ENCODE results near the gene USP7. TPM values are rescaled to one million over a fixed set of nuclear protein-coding genes. Genes with fewer than 3 reads are reported as not detected.
"Not testable (repeated sequence)": the region's sequence is repeated elsewhere in the genome, so short reads cannot be mapped to it uniquely, and the experiment has no call there.

The USP7 gene
- total RNA-seq, 1 experiment from 2014 or later: 20.3 TPM

DNA sequence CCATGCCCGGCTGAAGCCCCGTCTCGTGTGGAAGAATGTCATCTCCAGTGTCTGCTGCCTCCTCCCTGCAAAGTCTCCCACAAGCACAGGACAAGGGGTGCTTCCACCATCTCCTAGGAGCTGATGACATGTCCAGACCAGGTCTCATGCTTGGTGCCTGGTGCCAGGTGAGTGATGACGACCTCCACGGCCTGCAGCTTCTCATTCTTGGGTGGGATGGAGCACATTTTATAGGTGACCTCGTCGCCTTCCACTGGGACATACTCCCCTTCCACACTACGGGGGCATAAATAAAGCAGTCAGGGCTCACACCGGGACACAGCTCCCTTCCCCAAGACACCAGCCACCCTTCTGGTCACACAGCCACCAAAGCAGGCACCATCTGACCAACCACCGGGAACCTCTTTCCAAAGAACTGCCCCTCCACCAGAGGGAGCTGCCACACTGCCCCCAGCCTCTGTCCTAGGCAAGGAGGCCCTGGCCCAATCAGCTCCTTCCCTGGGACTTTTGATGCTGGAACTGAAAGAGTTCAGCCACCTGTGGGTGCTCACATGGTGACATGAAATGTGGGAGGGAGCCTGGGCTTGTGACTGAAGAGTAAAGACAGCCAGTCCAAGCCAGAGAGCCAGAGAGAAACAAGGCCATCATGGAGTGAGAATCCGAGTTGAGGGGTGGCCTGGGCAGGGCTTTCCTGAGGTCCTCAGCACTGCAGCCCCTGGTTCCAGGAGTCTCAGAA is 108.5 kb downstream of the USP7 start:
- no peak for DNase-seq (ENCODE audit: low spot score)
- in situ Hi-C loops (cut with HindIII; ENCODE audit: low sequenced_read_pairs): no loop called here

DNA sequence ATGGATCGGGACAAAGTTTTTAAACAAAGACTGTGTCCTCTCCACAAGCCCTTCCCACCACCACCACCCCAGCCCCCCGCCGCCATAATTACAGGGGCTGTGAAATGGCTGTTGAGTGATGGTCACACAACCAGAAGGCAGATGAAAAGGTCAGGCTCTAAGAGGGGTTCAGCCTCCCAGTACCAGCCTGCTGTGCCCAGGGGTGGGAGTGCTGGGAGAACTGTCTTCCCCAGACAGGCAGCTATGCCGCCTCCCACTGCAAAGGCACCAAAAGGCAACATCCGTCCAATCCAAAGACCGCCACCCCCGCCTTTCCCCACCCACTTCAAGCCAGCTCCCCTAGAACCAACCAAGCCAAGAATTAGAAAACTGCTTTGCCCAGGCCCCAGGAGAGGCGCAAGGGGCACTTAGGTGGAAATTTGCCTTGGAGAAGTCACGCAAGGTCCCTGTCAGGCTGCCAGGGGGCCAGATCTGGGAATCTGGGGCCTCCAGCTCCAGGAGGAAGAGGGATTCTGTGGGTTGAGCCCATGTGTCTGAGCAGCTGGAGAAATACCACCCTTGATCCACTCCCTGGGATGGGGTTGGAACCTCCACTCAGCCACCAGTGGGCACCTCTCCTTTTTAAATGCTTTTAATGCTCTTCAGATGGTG is 109.3 kb downstream of the USP7 start:
- no peak for DNase-seq (ENCODE audit: low spot score)
- in situ Hi-C loops (cut with HindIII; ENCODE audit: low sequenced_read_pairs): no loop called here

DNA sequence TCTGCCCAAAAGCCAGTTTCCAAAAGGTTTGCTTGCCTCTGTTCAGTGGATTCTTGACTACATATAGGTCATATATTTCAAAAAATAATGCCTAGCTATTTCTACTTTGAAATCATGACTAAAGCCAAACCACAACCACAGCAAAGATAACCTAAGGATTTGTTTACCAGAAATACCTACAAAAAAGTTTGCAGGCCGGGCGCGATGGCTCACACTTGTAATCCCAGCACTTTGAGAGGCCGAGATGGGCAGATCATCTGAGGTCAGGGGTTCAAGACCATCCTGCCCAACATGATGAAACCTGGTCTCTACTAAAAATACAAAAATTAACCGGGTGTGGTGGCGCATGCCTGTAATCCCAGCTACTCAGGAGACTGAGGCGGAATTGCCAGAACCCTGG is 110.1 kb downstream of the USP7 start:
- no peak for DNase-seq (ENCODE audit: low spot score)
- in situ Hi-C loops (cut with HindIII; ENCODE audit: low sequenced_read_pairs): no loop called here

GRCh38 chr16:8853150-8853549 is 110.6 kb downstream of the USP7 start:
- in situ Hi-C loops (cut with HindIII; ENCODE audit: low sequenced_read_pairs): no loop called here
- no peak for DNase-seq (ENCODE audit: low spot score)

DNA sequence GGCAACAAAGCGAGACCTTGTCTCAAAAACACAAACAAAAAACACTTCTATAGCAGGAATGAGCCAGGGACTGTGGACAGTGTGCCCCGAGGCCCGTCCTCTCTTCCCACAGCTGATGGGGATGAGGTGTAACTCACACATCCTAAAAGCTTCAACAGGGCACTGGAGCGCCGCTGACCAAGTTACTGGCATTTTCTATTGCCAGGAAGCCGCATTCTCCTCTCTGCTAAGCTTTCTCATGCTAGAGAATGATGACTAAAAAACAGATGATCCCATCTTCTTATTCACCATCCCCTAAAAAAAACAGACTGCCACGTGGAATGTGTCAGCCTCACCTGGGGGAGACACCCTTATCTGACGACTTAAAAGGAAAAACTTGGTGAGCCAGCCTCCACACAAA is 111.2 kb downstream of the USP7 start:
- in situ Hi-C loops (cut with HindIII; ENCODE audit: low sequenced_read_pairs): no loop called here
- DNase-seq (ENCODE audit: low spot score): no peak

GRCh38 chr16:8851761-8852403 is 111.8 kb downstream of the USP7 start:
- in situ Hi-C loops (cut with HindIII; ENCODE audit: low sequenced_read_pairs): no loop called here
- no peak for DNase-seq (ENCODE audit: low spot score)

GRCh38 chr16:8850279-8850885 is 113.3 kb downstream of the USP7 start:
- DNase-seq (ENCODE audit: low spot score): no peak
- in situ Hi-C loops (cut with HindIII; ENCODE audit: low sequenced_read_pairs): no loop called here

DNA sequence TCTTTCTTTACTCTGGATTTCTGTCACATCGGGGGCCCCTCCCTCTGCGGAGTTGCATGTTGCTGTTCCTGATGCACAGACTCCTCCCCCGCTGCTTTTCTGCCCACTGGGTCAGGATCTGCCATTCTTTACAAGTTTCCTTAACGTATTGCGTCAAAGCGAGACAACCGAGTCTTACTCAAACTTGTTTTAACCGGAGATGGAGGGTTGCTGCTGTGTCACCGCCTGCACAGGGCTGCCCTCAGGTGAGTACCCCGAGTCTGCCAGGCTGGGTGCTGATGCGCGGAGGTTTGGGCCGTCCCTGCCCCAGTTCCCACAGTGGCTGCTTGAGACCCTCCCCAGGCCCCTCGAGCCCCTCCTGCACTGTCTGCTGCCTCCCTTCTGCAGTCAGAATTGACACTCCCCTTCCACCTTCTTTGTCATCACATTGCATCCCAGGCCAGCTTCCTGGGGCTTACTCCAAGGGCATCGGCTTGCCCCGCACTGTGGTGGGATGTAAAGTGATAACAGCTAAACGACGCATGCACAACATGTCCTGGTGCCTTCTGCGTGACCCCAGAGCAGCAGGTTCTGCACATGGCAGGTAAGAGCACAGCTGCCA is 114.2 kb downstream of the USP7 start:
- no peak for DNase-seq (ENCODE audit: low spot score)
- in situ Hi-C loops (cut with HindIII; ENCODE audit: low sequenced_read_pairs): no loop called here

- DNase-seq (ENCODE audit: low spot score): no peak
- in situ Hi-C loops (cut with HindIII; ENCODE audit: low sequenced_read_pairs): no loop called here
These were observed 114.7 kb downstream of the USP7 start for GRCh38 chr16:8848939-8849391.

GRCh38 chr16:8848231-8848938 is 115.3 kb downstream of the USP7 start:
- in situ Hi-C loops (cut with HindIII; ENCODE audit: low sequenced_read_pairs): no loop called here
- DNase-seq (ENCODE audit: low spot score): no peak

DNA sequence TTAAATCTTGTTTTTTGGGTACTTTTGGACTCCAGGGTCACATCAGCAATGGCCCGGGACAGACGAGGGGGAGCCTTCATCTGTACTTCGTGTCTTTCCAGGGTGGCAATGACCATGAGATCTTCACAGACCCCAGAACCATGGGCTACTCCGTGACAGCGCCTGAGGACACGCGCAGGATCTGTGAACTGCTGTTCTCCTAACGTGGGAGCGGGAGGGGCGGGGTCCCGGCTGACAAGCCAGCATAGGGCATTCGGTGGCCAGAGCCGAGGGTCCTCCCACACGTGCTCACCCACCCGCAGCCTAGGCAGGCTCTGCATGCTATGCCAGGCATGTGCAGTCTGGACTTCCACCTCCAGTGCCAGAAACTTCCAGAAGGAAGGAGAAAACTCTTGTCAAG is 116.1 kb downstream of the USP7 start:
- DNase-seq (ENCODE audit: low spot score): no peak
- in situ Hi-C loops (cut with HindIII; ENCODE audit: low sequenced_read_pairs): no loop called here

DNA sequence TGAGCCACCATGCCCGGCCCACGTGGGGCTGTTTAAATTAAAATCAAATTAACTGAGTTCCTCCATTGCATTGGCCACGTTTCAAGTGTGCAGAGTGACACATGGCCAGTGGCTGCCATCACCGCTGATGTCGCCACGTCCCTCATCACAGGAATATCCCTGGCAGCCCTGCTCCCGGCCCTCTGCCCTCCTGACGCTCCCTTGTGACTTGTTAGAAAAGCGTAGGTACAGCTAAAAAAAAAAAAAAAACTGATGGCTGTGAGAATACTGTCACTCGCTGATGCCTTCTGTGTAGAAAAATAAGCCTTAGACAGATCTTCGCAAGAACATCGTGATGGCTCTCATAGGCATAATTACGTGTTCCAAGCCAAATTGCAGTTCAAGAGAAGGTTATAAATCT is 116.6 kb downstream of the USP7 start:
- in situ Hi-C loops (cut with HindIII; ENCODE audit: low sequenced_read_pairs): no loop called here
- no peak for DNase-seq (ENCODE audit: low spot score)

DNA sequence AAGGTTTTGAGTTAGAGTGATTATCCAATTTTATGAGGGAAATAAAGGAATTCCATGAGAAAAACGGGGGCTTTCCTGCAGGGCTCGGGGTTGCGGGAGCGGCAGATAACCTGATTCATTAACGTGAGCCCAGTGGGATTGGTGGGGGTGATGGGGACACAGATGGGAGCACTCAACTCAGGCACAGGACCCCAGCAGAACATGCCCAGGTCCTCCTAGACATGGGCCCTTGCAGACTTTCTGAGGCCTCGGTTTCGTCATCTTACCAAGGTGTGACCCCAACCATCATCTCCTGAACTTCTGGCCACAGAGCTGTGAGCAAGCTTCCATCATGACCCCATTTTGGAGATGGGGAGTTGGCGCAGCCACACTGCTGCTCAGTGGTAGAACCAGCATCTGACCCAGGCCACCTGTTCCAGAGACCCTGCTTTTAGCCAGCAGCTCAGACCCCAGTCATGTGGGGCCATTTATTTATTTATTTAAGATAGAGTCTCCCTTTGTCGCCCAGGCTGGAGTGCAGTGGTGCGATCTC is 117.2 kb downstream of the USP7 start:
- DNase-seq (ENCODE audit: low spot score): no peak
- in situ Hi-C loops (cut with HindIII; ENCODE audit: low sequenced_read_pairs): no loop called here

DNA sequence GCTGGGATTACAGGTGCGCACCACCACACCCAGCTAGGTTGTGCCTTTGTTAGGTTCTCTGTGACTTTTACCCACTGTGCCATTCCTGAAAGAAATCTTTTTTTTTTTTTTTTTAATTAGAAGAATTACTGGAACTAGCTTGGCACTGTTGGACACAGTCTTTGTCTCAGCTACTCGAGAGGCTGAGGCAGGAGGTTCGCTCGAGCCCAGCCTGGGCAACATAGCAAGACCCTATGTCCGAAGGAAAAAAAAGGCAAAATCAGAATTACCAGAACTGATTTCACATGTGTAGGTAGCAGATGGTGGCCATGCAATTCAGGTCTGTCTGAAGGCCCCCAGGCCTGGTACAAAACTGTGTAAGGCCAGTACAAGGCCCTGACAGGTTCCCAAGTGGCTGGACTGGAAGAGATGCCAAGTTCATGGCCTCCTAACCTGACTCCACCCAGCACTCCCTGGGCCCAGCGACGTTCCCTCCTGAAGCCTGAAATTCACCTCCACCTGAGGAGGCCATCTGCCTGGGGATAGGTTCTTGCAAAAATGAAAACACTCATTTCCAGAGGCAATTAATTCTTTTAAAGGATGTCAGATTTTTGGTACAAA is 117.9 kb downstream of the USP7 start:
- in situ Hi-C loops (cut with HindIII; ENCODE audit: low sequenced_read_pairs): no loop called here
- no peak for DNase-seq (ENCODE audit: low spot score)

GRCh38 chr16:8843296-8843695 is 120.4 kb downstream of the USP7 start:
- DNase-seq (ENCODE audit: low spot score); in situ Hi-C loops (cut with HindIII; ENCODE audit: low sequenced_read_pairs): not testable (repeated sequence)
